GM12872 (cell line): ENCODE results near the gene TBX15.

Experiments
- CTCF ChIP-seq: IDR thresholded peaks from 3 replicates; pipeline ENCODE4 v1.5.1; 2011; ENCODE audit warnings: low read depth, mild to moderate bottlenecking, low read length, moderate library complexity; ENCODE audit not compliant: insufficient read depth

TBX15 gene

GRCh38 chr1:118890851-118891384 lies 97.2 kb downstream of the TBX15 start:
- no peak for TF ChIP-seq CTCF

- TF ChIP-seq CTCF: no peak
Observed at GRCh38 chr1:118884946-118885345, 103.2 kb downstream of the TBX15 start.

GRCh38 chr1:118881751-118882150 lies 106.4 kb downstream of the TBX15 start:
- TF ChIP-seq CTCF: no peak

GRCh38 chr1:118878661-118879060 lies 109.5 kb downstream of the TBX15 start:
- TF ChIP-seq CTCF: no peak

- TF ChIP-seq CTCF: no peak
Observed at GRCh38 chr1:118877668-118878396, 110.3 kb downstream of the TBX15 start.

- TF ChIP-seq CTCF: no peak
Observed at GRCh38 chr1:118871582-118872171, 116.5 kb downstream of the TBX15 start.

- TF ChIP-seq CTCF: no peak
Observed at GRCh38 chr1:118868387-118868786, 119.8 kb downstream of the TBX15 start.
